Activated CD8-positive, alpha-beta memory T cell treated with anti-CD3 and anti-CD28 coated beads for 48 hours (primary cell): Measurements from ENCODE around the gene MRPL21.
"Not testable (repeated sequence)": the region's sequence is repeated elsewhere in the genome, so short reads cannot be mapped to it uniquely, and the experiment has no call there.

Experiments used
- DNase-seq, 3 experiments: peaks; one replicate each; pipeline ENCODE4 v3.0.0-alpha.2; 2020; ENCODE audit warnings: low read depth in 2 of 3, low spot score in 2 of 3

MRPL21 gene

GRCh38 chr11:68872216-68873003 is 31.2 kb downstream of the MRPL21 start:
- no peak for DNase-seq

GRCh38 chr11:68870470-68870869 is 33.2 kb downstream of the MRPL21 start:
- DNase-seq = no peak

GRCh38 chr11:68868221-68868835 is 35.3 kb downstream of the MRPL21 start:
- DNase-seq = no peak

GRCh38 chr11:68867066-68867465 is 36.6 kb downstream of the MRPL21 start:
- no peak for DNase-seq

GRCh38 chr11:68865241-68865640 is 38.4 kb downstream of the MRPL21 start:
- DNase-seq = no peak

- no peak for DNase-seq
Observed at GRCh38 chr11:68863553-68864265, 39.9 kb downstream of the MRPL21 start.

DNA sequence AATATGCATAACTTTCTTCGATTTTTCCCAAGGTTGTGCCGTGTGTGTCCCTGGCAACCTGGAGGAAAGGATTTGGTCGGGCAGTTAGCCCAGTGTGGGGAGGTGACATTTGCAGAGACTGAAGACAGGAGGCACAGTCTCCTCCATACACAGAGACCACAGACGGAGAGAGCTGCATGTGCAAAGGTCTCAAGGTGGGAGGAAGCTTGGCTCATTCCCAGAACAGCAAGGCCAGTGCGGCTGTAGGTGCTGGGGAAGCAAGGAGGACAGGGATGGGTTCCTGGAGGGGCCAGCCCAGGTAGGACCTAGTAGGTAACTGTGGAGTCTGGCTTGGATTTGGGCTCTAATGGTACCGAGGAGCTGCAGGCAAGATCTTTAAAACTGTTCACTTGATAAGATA is 41.2 kb downstream of the MRPL21 start:
- DNase-seq = no peak

GRCh38 chr11:68859123-68859522 is 44.5 kb downstream of the MRPL21 start:
- no peak for DNase-seq

GRCh38 chr11:68857037-68857586 is 46.5 kb downstream of the MRPL21 start:
- no peak for DNase-seq

- not testable (repeated sequence) for DNase-seq
Observed at GRCh38 chr11:68856425-68857030, 47.1 kb downstream of the MRPL21 start.

GRCh38 chr11:68855205-68855981 is 48.2 kb downstream of the MRPL21 start:
- DNase-seq = no peak

DNA sequence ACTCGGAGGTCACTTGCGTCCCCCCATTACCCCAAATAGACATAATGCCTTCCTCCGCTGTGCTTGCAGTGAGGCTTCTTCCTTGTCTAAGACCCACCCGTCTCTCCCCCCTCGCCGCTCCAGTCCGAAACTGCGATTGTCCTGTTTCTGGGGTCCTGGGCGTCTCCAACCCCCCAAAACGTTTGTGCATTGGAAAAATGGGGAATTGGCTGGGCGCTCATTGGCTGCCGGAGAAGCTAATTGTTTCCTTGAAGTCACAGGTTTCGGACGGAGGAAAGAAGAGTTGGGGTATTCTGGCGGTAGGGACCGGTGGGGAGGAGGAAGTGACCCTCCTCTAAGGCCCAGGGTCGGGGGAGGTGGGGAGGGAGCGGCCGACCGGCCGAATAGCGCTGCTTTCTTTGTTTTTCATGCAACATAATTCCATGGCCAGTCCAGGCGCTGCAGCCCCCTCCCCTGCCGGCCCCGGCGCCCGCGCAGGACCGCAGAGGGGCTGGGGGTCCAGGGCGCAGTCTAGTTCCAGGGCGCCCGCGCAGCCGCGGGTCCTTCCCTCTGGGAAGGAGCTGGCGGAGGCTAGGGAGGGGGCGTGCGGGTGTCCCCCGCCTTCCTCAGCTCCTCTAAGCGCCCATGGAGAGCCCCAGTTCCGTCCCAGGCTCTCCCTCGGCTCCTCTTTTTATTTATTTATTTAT is 49.2 kb downstream of the MRPL21 start:
- no peak for DNase-seq

DNA sequence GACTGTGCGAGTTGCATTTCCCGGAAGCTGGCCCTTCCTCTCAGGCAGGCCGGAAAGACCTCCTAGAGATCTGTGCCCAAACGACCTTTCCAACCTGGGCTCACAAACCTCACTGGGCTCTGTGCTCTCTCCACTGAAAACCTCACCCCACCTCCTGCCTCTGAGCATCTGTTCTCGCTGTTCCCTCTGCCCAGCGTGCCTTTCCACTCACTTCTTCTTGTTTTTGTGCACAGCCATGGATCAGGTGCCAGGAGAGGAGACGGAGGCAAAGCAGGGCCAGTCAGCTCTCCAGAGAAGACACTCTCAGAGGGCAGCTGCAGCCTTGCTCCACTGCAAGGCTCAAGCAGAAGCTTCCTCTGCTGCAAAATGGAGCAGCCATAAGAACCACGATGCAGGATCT is 51.0 kb downstream of the MRPL21 start:
- no peak for DNase-seq

- no peak for DNase-seq
Observed at GRCh38 chr11:68848429-68848828, 55.2 kb downstream of the MRPL21 start.

- DNase-seq = no peak
Observed at GRCh38 chr11:68847395-68847794, 56.2 kb downstream of the MRPL21 start.

DNA sequence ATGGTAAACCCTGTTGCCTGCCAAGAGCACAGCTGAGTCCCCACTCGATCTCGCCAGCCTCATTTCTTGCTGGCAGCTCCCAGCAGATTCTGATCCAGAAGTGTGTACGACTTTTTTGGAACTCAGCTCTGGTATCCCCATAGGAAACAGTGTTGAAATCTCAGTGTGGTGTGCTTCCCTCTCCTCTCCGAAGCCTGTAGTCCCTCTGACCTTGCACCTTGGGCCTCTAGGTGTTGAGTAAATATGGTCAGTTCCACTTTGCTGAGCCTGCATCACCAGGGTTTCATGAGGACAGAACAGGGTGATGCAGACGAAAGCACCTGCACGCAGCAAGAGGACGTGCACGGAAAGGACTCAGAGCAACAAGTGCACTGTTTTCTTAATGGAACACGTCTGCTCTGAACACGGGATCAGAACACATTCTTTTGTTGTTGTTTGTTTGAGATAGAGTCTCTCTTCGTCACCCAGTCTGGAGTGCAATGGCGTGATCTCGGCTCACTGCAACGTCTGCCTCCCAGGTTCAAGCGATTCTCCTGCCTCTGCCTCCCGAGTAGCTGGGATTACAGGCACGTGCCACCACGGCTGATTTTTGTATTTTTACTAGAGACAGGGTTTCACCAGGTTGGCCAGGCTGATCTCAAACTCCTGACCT is 58.2 kb downstream of the MRPL21 start:
- DNase-seq = no peak

DNA sequence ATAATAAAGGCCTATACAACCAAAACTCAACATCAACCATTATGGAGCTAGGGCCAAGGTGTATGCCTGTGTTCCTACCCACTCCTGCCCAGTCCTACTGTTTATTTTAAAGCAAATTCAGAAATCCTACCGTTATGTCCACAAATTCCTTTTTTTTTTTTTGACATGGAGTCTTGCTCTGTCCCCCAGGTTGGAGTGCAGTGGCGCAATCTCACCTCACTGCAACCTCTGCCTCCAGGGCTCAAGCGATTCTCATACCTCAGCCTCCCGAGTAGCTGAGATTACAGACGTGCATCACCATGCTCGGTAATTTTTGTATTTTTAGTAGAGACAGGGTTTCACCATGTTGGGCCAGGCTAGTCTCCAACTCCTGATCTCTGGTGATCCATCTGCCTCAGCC is 58.8 kb downstream of the MRPL21 start:
- DNase-seq = no peak

DNA sequence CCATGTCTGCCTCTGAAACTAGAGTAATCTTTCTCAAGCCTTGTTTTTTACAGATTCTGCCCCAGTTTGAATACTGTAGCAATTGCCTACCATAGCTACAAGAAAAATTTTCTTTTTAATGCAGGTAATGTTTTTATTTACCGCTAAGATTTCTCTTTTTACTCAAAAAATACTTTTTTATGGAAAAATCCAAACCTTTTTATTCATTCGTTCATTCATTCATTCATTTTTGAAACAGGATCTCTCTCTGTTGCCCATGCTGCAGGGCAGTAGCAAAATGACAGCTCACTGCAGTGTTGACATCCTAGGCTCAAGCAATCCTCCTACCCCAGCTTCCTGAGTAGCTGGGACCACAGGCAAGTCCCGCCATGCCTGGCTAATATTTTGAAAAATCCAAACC is 59.3 kb downstream of the MRPL21 start:
- DNase-seq = no peak

- DNase-seq = peak in 2 of 3 experiments; percentile 49
Observed at GRCh38 chr11:68843703-68844312, 59.8 kb downstream of the MRPL21 start.
